ENCODE results near the gene CDK9. TPM values are rescaled to one million over a fixed set of nuclear protein-coding genes. Genes with fewer than 3 reads are reported as not detected.

The CDK9 gene
- total and polyA plus RNA-seq, 2 experiments from 2014 or later: 58.5 to 84.3 TPM

- H3K4me3 ChIP-seq: no peak overlapping the region
- no peak overlapping the region for H2AFZ ChIP-seq
- no peaks in the 10 kb centered on the region for H3K79me2 ChIP-seq (replicated peaks; ENCODE audit: insufficient read depth)
- no peak overlapping the region for H3K27ac ChIP-seq (ENCODE audit: low read depth)
- peak overlapping the region; percentile 2; the same call in 1 of the 3 replicates for H3K4me3 Mint-ChIP-seq
- H3K4me1 ChIP-seq (ENCODE audit: insufficient read depth): peaks cover 18% of the 10 kb centered on the region
- DNase-seq (ENCODE audit: low spot score) (no peak), ATAC-seq (no peak)
- no peaks in the 10 kb centered on the region; the same call in 2 of the 3 replicates for H3K36me3 Mint-ChIP-seq (ENCODE audit: low read depth)
- H3K9me3 Mint-ChIP-seq: no peaks in the 10 kb centered on the region
- TF ChIP-seq STAT1 (IDR thresholded peaks at IDR 0.05; ENCODE audit: unreplicated experiment) (no peak), JUNB (IDR thresholded peaks at IDR 0.05; ENCODE audit: unreplicated experiment) (no peak), CREB1 (CRISPR knock-in tag; IDR thresholded peaks at IDR 0.05; ENCODE audit: low read depth) (no peak), EZH2phosphoT487 (IDR thresholded peaks at IDR 0.05; ENCODE audit: unreplicated experiment) (no peak), ETS1 (IDR thresholded peaks at IDR 0.05) (no peak), REST (IDR thresholded peaks at IDR 0.05; ENCODE audit: unreplicated experiment) (no peak), EZH2 (IDR thresholded peaks at IDR 0.05; ENCODE audit: low read depth, unreplicated experiment) (no peak), POLR2AphosphoS5 (IDR thresholded peaks at IDR 0.05; ENCODE audit: low read depth) (no peak), ZNF114 (CRISPR knock-in tag; IDR thresholded peaks at IDR 0.05) (no peak), NANOG (IDR thresholded peaks at IDR 0.05; ENCODE audit: borderline replicate concordance) (no peak), ZNF462 (CRISPR knock-in tag; IDR thresholded peaks at IDR 0.05) (no peak)
- H3F3A ChIP-seq (replicated peaks; ENCODE audit: low read depth): peaks cover 7% of the 10 kb centered on the region; the same call in 1 of the 2 replicates
- peaks cover 22% of the 10 kb centered on the region for H3K27me3 Mint-ChIP-seq (ENCODE audit: insufficient read depth, low read depth, poor library complexity)
- H4K20me1 ChIP-seq (replicated peaks; ENCODE audit: insufficient read depth): no peaks in the 10 kb centered on the region
- H3K27ac Mint-ChIP-seq: no peak overlapping the region
- H3K27me3 ChIP-seq (ENCODE audit: insufficient read depth): no peaks in the 10 kb centered on the region
- H3K4me2 ChIP-seq: no peak overlapping the region
- H3K4me1 Mint-ChIP-seq: peaks cover 36% of the 10 kb centered on the region
- H3K36me3 ChIP-seq (ENCODE audit: insufficient read depth): no peaks in the 10 kb centered on the region
- no peaks in the 10 kb centered on the region for H3K9me2 ChIP-seq (ENCODE audit: insufficient read depth)
These were observed 17.1 kb upstream of the CDK9 start for GRCh38 chr9:127768698-127769097.
